Measurements from ENCODE around the gene PHACTR2.
"Not testable (repeated sequence)": the region's sequence is repeated elsewhere in the genome, so short reads cannot be mapped to it uniquely, and the experiment has no call there.

The PHACTR2 gene

GRCh38 chr6:143698759-143699429 lies 21.1 kb downstream of the PHACTR2 start:
- no peak for DNase-seq (ENCODE audit: low spot score)

- DNase-seq (ENCODE audit: low spot score), result no peak
Measured at GRCh38 chr6:143699430-143699825, 21.7 kb downstream of the PHACTR2 start.

- DNase-seq (ENCODE audit: low spot score), result no peak
Measured at GRCh38 chr6:143700684-143701348, 23.1 kb downstream of the PHACTR2 start.

- no peak for DNase-seq (ENCODE audit: low spot score)
Measured at GRCh38 chr6:143701349-143702234, 23.8 kb downstream of the PHACTR2 start.

- DNase-seq (ENCODE audit: low spot score), result no peak
Measured at GRCh38 chr6:143705569-143705968, 27.8 kb downstream of the PHACTR2 start.

- no peak for DNase-seq (ENCODE audit: low spot score)
Measured at GRCh38 chr6:143707697-143708096, 29.9 kb downstream of the PHACTR2 start.

- no peak for DNase-seq (ENCODE audit: low spot score)
Measured at GRCh38 chr6:143708889-143709288, 31.1 kb downstream of the PHACTR2 start.

- no peak for DNase-seq (ENCODE audit: low spot score)
Measured at GRCh38 chr6:143711714-143712113, 33.9 kb downstream of the PHACTR2 start.

GRCh38 chr6:143718472-143718871 lies 40.7 kb downstream of the PHACTR2 start:
- DNase-seq (ENCODE audit: low spot score), result no peak

- no peak for DNase-seq (ENCODE audit: low spot score)
Measured at GRCh38 chr6:143721642-143722041, 43.9 kb downstream of the PHACTR2 start.

- no peak for DNase-seq (ENCODE audit: low spot score)
Measured at GRCh38 chr6:143724876-143725275, 47.1 kb downstream of the PHACTR2 start.

- no peak for DNase-seq (ENCODE audit: low spot score)
Measured at GRCh38 chr6:143726015-143726647, 48.4 kb downstream of the PHACTR2 start.

GRCh38 chr6:143727035-143727434 lies 49.3 kb downstream of the PHACTR2 start:
- DNase-seq (ENCODE audit: low spot score), result no peak

GRCh38 chr6:143731789-143732188 lies 54.0 kb downstream of the PHACTR2 start:
- DNase-seq (ENCODE audit: low spot score), result no peak

- DNase-seq (ENCODE audit: low spot score), result no peak
Measured at GRCh38 chr6:143732536-143732935, 54.8 kb downstream of the PHACTR2 start.

GRCh38 chr6:143733510-143733909 lies 55.7 kb downstream of the PHACTR2 start:
- no peak for DNase-seq (ENCODE audit: low spot score)

GRCh38 chr6:143734641-143735063 lies 56.9 kb downstream of the PHACTR2 start:
- no peak for DNase-seq (ENCODE audit: low spot score)

GRCh38 chr6:143738072-143738690 lies 60.4 kb downstream of the PHACTR2 start:
- DNase-seq (ENCODE audit: low spot score), result not testable (repeated sequence)

GRCh38 chr6:143739341-143739851 lies 61.6 kb downstream of the PHACTR2 start:
- no peak for DNase-seq (ENCODE audit: low spot score)

GRCh38 chr6:143740213-143740612 lies 62.4 kb downstream of the PHACTR2 start:
- no peak for DNase-seq (ENCODE audit: low spot score)

GRCh38 chr6:143741480-143741879 lies 63.7 kb downstream of the PHACTR2 start:
- no peak for DNase-seq (ENCODE audit: low spot score)

All from CD4-positive, alpha-beta T cell treated with Interleukin-2 at 100 ng/mL for 4 hours (primary cell).